Naive B cell (primary cell): Measurements from ENCODE around the gene TSPAN14. TPM values are rescaled to one million over a fixed set of nuclear protein-coding genes. Genes with fewer than 3 reads are reported as not detected.

Experiments
- ATAC-seq, 2 donors: fragments of 150-1000 bp; cut with Tn5 transposase; 2 replicates each; pipeline ENCODE4 v1.10.0; 2021; ENCODE audit warnings: low read depth in 2 of 2, mild to moderate bottlenecking in 2 of 2, moderate library complexity in 2 of 2
- DNase-seq: peaks from one replicate; pipeline ENCODE4 v3.0.0; 2022
- H3K27ac Mint-ChIP-seq, 6 donors: one replicate each; pipeline ENCODE4 v1.8.0; 2020 to 2022; ENCODE audit warnings: mild to moderate bottlenecking in 6 of 6, mixed read lengths in 6 of 6, moderate library complexity in 5 of 6, inconsistent platforms in 2 of 6
- H3K27me3 Mint-ChIP-seq, 3 donors: one replicate each; pipeline ENCODE4 v1.8.0; 2021 to 2022; ENCODE audit warnings: mixed read lengths in 3 of 3, mild to moderate bottlenecking in 1 of 3
- H3K36me3 Mint-ChIP-seq, 2 donors: one replicate each; pipeline ENCODE4 v1.8.0; 2020 to 2022; ENCODE audit warnings: mixed read lengths in 2 of 2, inconsistent platforms in 1 of 2, mild to moderate bottlenecking in 1 of 2
- H3K4me1 Mint-ChIP-seq, 3 donors: one replicate each; pipeline ENCODE4 v1.8.0; 2020 to 2022; ENCODE audit warnings: mixed read lengths in 3 of 3, inconsistent platforms in 1 of 3, mild to moderate bottlenecking in 1 of 3, moderate library complexity in 1 of 3
- H3K4me3 Mint-ChIP-seq, 8 donors: one replicate each; pipeline ENCODE4 v1.8.0; 2020 to 2022; ENCODE audit warnings: mild to moderate bottlenecking in 8 of 8, mixed read lengths in 8 of 8, moderate library complexity in 8 of 8, inconsistent platforms in 2 of 8
- H3K9me3 Mint-ChIP-seq, 7 donors: one replicate each; pipeline ENCODE4 v1.8.0; 2020 to 2022; ENCODE audit warnings: mixed read lengths in 7 of 7, mild to moderate bottlenecking in 5 of 7, inconsistent platforms in 2 of 7, moderate library complexity in 1 of 7
- polyA plus RNA-seq, 6 donors: library from polyadenylated mRNA; unstranded; fragments of 300-500 nt; fragmentation: Illumina TruSeq; gene quantifications; one replicate each; pipeline ENCODE4 v1.2.3, GENCODE V29; 2021; ENCODE audit warnings: low read depth in 6 of 6

TSPAN14 gene
- polyA plus RNA-seq, 6 donors from 2014 or later: 31.0 to 60.8 (median 38.1) TPM

- Mint-ChIP-seq H3K4me3 (peak overlapping the region in 3 of 8 donors; percentile 1 to 73 (median 11)), H3K9me3 (no peaks in the 10 kb centered on the region), H3K27me3 (no peaks in the 10 kb centered on the region), H3K27ac (peak overlapping the region in 4 of 6 donors; percentile 58 to 88 (median 77)), H3K36me3 (no peaks in the 10 kb centered on the region), H3K4me1 (peaks cover 62 to 73% (median 72%) of the 10 kb centered on the region in 3 donors)
- no peak for ATAC-seq
- DNase-seq: no peak
Observed at GRCh38 chr10:80503584-80504157, 49.6 kb downstream of the TSPAN14 start.

GRCh38 chr10:80504158-80504811 lies 50.2 kb downstream of the TSPAN14 start:
- Mint-ChIP-seq H3K27ac (peak overlapping the region in 5 of 6 donors; percentile 58 to 88 (median 75)), H3K36me3 (no peaks in the 10 kb centered on the region), H3K27me3 (no peaks in the 10 kb centered on the region), H3K4me3 (peak overlapping the region in 4 of 8 donors; percentile 11 to 73 (median 24)), H3K4me1 (peaks cover 57 to 67% (median 66%) of the 10 kb centered on the region in 3 donors), H3K9me3 (no peaks in the 10 kb centered on the region)
- no peak for ATAC-seq
- no peak for DNase-seq

GRCh38 chr10:80504897-80505465 lies 50.9 kb downstream of the TSPAN14 start:
- Mint-ChIP-seq H3K36me3 (peaks cover 0 to 5% of the 10 kb centered on the region in 2 donors), H3K27ac (peak overlapping the region in 4 of 6 donors; percentile 38 to 61 (median 55)), H3K27me3 (no peaks in the 10 kb centered on the region), H3K9me3 (no peaks in the 10 kb centered on the region), H3K4me1 (peaks cover 50 to 60% (median 59%) of the 10 kb centered on the region in 3 donors), H3K4me3 (peak overlapping the region in 2 of 8 donors; percentile 11 to 56)
- DNase-seq (no peak), ATAC-seq (no peak)

- ATAC-seq (no peak), DNase-seq (no peak)
- H3K9me3 Mint-ChIP-seq: no peaks in the 10 kb centered on the region
- H3K4me3 Mint-ChIP-seq: no peak overlapping the region
- no peaks in the 10 kb centered on the region for H3K27me3 Mint-ChIP-seq
- H3K27ac Mint-ChIP-seq: peak overlapping the region in 3 of 6 donors; percentile 31 to 39 (median 32)
- peaks cover 0 to 8% of the 10 kb centered on the region in 2 donors for H3K36me3 Mint-ChIP-seq
- peaks cover 41 to 48% (median 47%) of the 10 kb centered on the region in 3 donors for H3K4me1 Mint-ChIP-seq
Observed at GRCh38 chr10:80506189-80506575, 52.1 kb downstream of the TSPAN14 start.

- ATAC-seq (no peak), DNase-seq (no peak)
- Mint-ChIP-seq H3K36me3 (peaks cover 0 to 15% of the 10 kb centered on the region in 2 donors), H3K27me3 (no peaks in the 10 kb centered on the region), H3K27ac (no peak overlapping the region), H3K9me3 (no peaks in the 10 kb centered on the region), H3K4me3 (no peak overlapping the region), H3K4me1 (peaks cover 34 to 44% (median 40%) of the 10 kb centered on the region in 3 donors)
Observed at GRCh38 chr10:80506836-80507487, 52.9 kb downstream of the TSPAN14 start.

GRCh38 chr10:80509108-80509402 lies 54.9 kb downstream of the TSPAN14 start:
- Mint-ChIP-seq H3K4me3 (no peak overlapping the region), H3K4me1 (peaks cover 17 to 23% (median 19%) of the 10 kb centered on the region in 3 donors), H3K27ac (peak overlapping the region in 1 of 6 donors; percentile 47), H3K27me3 (no peaks in the 10 kb centered on the region), H3K9me3 (no peaks in the 10 kb centered on the region), H3K36me3 (peaks cover 0 to 20% of the 10 kb centered on the region in 2 donors)
- DNase-seq: no peak
- ATAC-seq: no peak

GRCh38 chr10:80509403-80510161 lies 55.5 kb downstream of the TSPAN14 start:
- peaks cover 14 to 18% (median 14%) of the 10 kb centered on the region in 3 donors for H3K4me1 Mint-ChIP-seq
- peak overlapping the region in 3 of 6 donors; percentile 44 to 65 (median 47) for H3K27ac Mint-ChIP-seq
- H3K27me3 Mint-ChIP-seq: no peaks in the 10 kb centered on the region
- H3K9me3 Mint-ChIP-seq: no peaks in the 10 kb centered on the region
- peaks cover 0 to 20% of the 10 kb centered on the region in 2 donors for H3K36me3 Mint-ChIP-seq
- no peak for DNase-seq
- ATAC-seq: no peak
- peak overlapping the region in 1 of 8 donors; percentile 29 for H3K4me3 Mint-ChIP-seq

GRCh38 chr10:80512031-80512526 lies 58.0 kb downstream of the TSPAN14 start:
- peak overlapping the region in 5 of 6 donors; percentile 25 to 54 (median 26) for H3K27ac Mint-ChIP-seq
- ATAC-seq (no peak), DNase-seq (no peak)
- peaks cover 1 to 10% (median 9%) of the 10 kb centered on the region in 3 donors for H3K4me1 Mint-ChIP-seq
- H3K27me3 Mint-ChIP-seq: no peaks in the 10 kb centered on the region
- no peaks in the 10 kb centered on the region for H3K9me3 Mint-ChIP-seq
- no peak overlapping the region for H3K4me3 Mint-ChIP-seq
- peaks cover 1 to 20% of the 10 kb centered on the region in 2 donors for H3K36me3 Mint-ChIP-seq

- no peak for ATAC-seq
- Mint-ChIP-seq H3K4me1 (peaks cover 11 to 16% (median 16%) of the 10 kb centered on the region in 3 donors), H3K36me3 (peaks cover 5 to 20% of the 10 kb centered on the region in 2 donors), H3K4me3 (peak overlapping the region in 1 of 8 donors; percentile 42), H3K27ac (no peak overlapping the region), H3K9me3 (no peaks in the 10 kb centered on the region), H3K27me3 (no peaks in the 10 kb centered on the region)
- DNase-seq: no peak
Observed at GRCh38 chr10:80513106-80513505, 59.0 kb downstream of the TSPAN14 start.

GRCh38 chr10:80515511-80515910 lies 61.4 kb downstream of the TSPAN14 start:
- DNase-seq (no peak), ATAC-seq (no peak)
- Mint-ChIP-seq H3K9me3 (no peaks in the 10 kb centered on the region), H3K27me3 (no peaks in the 10 kb centered on the region), H3K36me3 (peaks cover 9 to 13% of the 10 kb centered on the region in 2 donors), H3K27ac (peak overlapping the region in 2 of 6 donors; percentile 20 to 54), H3K4me1 (peaks cover 28 to 33% (median 29%) of the 10 kb centered on the region in 3 donors), H3K4me3 (no peak overlapping the region)

GRCh38 chr10:80515941-80516340 lies 61.8 kb downstream of the TSPAN14 start:
- Mint-ChIP-seq H3K27ac (peak overlapping the region in 2 of 6 donors; percentile 21 to 54), H3K4me3 (peak overlapping the region in 1 of 8 donors; percentile 47), H3K9me3 (no peaks in the 10 kb centered on the region), H3K36me3 (peaks cover 9 to 13% of the 10 kb centered on the region in 2 donors), H3K4me1 (peaks cover 32 to 38% (median 33%) of the 10 kb centered on the region in 3 donors), H3K27me3 (no peaks in the 10 kb centered on the region)
- no peak for DNase-seq
- ATAC-seq: no peak

- H3K27ac Mint-ChIP-seq: peak overlapping the region in 3 of 6 donors; percentile 7 to 28 (median 26)
- no peaks in the 10 kb centered on the region for H3K27me3 Mint-ChIP-seq
- H3K4me3 Mint-ChIP-seq: peak overlapping the region in 1 of 8 donors; percentile 17
- DNase-seq: no peak
- no peaks in the 10 kb centered on the region for H3K9me3 Mint-ChIP-seq
- H3K36me3 Mint-ChIP-seq: peaks cover 9% of the 10 kb centered on the region in 2 donors
- ATAC-seq: no peak
- H3K4me1 Mint-ChIP-seq: peaks cover 33 to 36% (median 34%) of the 10 kb centered on the region in 3 donors
Observed at GRCh38 chr10:80516506-80517075, 62.5 kb downstream of the TSPAN14 start.
